GM12892 (cell line): ENCODE results near the gene MMRN1.

ENCODE experiments used
- POLR2A ChIP-seq: IDR thresholded peaks from 2 replicates; pipeline ENCODE4 v1.6.1; 2011; ENCODE audit warnings: low read depth, low read length, control low read depth
- POLR2AphosphoS5 ChIP-seq: IDR thresholded peaks from 2 replicates; pipeline ENCODE4 v1.6.1; 2011; ENCODE audit warnings: low read depth, low read length, control low read depth
- TAF1 ChIP-seq: IDR thresholded peaks from 2 replicates; pipeline ENCODE4 v1.6.1; 2011; ENCODE audit warnings: low read depth, mild to moderate bottlenecking, control low read depth, low read length, borderline replicate concordance

- no peak for TF ChIP-seq POLR2AphosphoS5
- TF ChIP-seq POLR2A: no peak
- TF ChIP-seq TAF1: no peak
Measured at GRCh38 chr4:89855236-89855635, 39.4 kb upstream of the MMRN1 start.
